HG02970 (cell line): ENCODE data around the gene TMEM250.
A peak's percentile ranks its signal among the peaks of the same experiment; 100 is the strongest.
"Not testable (repeated sequence)": the region's sequence is repeated elsewhere in the genome, so short reads cannot be mapped to it uniquely, and the experiment has no call there.

Experiments used
- ATAC-seq: cut with Tn5 transposase; IDR thresholded peaks from one replicate; pipeline ENCODE4 v1.9.1; 2021; ENCODE audit warnings: mild to moderate bottlenecking, moderate library complexity, moderate number of reproducible peaks; ENCODE audit not compliant: unreplicated experiment, low FRiP score

The TMEM250 gene

GRCh38 chr9:136118320-136119060, at the start of gene TMEM250:
Gene TMEM250, minus strand, starts transcription at chr9:136118875. Its CDS starts 1,975 bp downstream, at chr9:136116900.
- peak; percentile 74 for ATAC-seq

GRCh38 chr9:136163248-136163850, 44.7 kb upstream of the TMEM250 start:
- no peak for ATAC-seq

GRCh38 chr9:136160995-136161610, 42.4 kb upstream of the TMEM250 start:
- ATAC-seq: no peak

GRCh38 chr9:136160381-136160841, 41.7 kb upstream of the TMEM250 start:
- no peak for ATAC-seq

GRCh38 chr9:136159851-136160250, 41.2 kb upstream of the TMEM250 start:
- ATAC-seq: no peak

GRCh38 chr9:136157477-136158265, 39.0 kb upstream of the TMEM250 start:
- ATAC-seq: no peak

- no peak for ATAC-seq
These were observed 37.8 kb upstream of the TMEM250 start for GRCh38 chr9:136156209-136157120.

GRCh38 chr9:136155576-136155975, 36.9 kb upstream of the TMEM250 start:
- no peak for ATAC-seq

- ATAC-seq: no peak
These were observed 36.3 kb upstream of the TMEM250 start for GRCh38 chr9:136154943-136155342.

- no peak for ATAC-seq
These were observed 34.8 kb upstream of the TMEM250 start for GRCh38 chr9:136153381-136154065.

- ATAC-seq: no peak
These were observed 34.3 kb upstream of the TMEM250 start for GRCh38 chr9:136152931-136153330.

- no peak for ATAC-seq
These were observed 33.8 kb upstream of the TMEM250 start for GRCh38 chr9:136152543-136152866.

- no peak for ATAC-seq
These were observed 33.3 kb upstream of the TMEM250 start for GRCh38 chr9:136151848-136152542.

- ATAC-seq: no peak
These were observed 32.6 kb upstream of the TMEM250 start for GRCh38 chr9:136151214-136151804.

- ATAC-seq: not testable (repeated sequence)
These were observed 32.1 kb upstream of the TMEM250 start for GRCh38 chr9:136150664-136151213.

GRCh38 chr9:136149853-136150252, 31.2 kb upstream of the TMEM250 start:
- no peak for ATAC-seq

- no peak for ATAC-seq
These were observed 30.7 kb upstream of the TMEM250 start for GRCh38 chr9:136149337-136149736.

GRCh38 chr9:136148766-136149165, 30.1 kb upstream of the TMEM250 start:
- ATAC-seq: no peak
